Measurements from ENCODE around the gene PKNOX2.
A peak's percentile ranks its signal among the peaks of the same experiment; 100 is the strongest.

The PKNOX2 gene

DNA sequence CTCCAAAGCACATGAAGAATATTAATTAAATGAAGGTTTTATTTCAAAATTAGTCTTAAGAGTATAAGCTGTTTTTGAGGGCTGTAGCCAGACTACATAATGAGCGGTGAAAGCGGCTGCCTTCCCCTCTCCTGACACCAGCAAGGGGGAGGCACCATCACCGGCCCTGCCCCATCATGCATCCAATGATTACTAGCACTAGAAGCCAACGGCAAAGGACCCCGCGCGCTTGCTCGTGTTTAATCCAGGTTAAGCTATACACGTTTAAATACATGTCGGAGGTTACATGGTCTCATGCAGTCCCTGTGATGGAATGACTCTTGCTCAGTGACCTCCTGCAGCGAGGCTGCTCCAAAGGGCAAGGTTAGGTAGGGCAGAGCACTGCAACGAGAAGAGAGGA is 281.2 kb downstream of the PKNOX2 start:
- DNase-seq (ENCODE audit: low spot score), result no peak

GRCh38 chr11:125446279-125446678 is 281.7 kb downstream of the PKNOX2 start:
- no peak for DNase-seq (ENCODE audit: low spot score)

DNA sequence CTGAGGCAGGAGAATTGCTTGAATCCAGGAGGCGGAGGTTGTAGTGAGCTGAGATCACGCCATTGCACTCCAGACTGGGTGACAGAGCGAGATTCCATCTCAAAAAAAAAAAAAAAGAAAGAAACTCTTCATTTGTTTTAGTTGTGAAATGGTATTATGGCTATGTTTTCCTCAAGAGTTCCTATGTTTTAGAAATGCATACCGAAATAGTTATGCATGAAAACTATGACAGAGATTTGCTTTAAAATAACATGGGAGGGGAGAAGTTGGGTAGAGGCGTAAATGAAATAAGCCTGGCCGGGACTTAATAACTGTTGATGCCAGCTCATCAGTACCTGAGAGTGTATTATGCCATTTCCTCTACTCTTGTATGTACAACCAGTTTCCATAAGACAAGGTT is 283.2 kb downstream of the PKNOX2 start:
- DNase-seq (ENCODE audit: low spot score), result no peak

DNA sequence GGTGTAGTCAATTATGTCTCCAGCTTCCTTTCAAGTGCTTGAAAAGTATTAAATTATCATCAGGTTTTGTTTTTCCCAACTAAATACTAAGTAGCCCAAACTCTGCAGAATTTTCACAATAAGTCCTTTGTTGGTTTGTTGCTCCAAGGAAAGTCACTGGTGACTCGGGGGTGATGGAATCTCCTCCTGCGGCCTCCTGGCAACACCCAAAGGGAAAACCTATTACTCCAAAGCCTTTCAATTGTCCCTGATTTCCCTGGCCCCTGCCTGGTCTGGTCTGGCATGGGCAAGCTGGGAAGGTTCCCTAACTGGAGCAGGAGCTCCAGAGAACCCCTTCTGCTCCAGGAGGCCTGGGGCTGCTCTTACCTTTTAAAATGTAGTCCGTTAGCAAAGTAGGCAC is 283.6 kb downstream of the PKNOX2 start:
- peak; percentile 37 for DNase-seq (ENCODE audit: low spot score)

DNA sequence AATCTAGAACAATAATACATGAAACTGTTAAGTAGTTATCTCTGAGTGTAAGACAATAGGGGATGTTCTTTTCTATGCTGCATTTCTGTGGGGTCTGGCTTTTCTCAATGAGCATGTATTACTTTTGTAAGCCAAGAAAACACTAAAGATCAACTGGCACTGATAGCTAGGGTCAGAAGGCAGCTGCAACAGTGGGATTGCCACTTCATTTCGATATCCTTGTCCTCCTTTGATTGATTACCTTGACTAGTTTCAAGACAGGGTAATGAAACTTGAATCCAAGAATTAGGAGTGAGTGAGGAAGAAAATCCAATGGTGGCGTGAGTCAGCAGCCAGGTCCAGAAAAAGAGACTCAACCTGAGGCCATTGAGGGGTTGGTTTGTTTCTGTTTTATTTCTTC is 285.0 kb downstream of the PKNOX2 start:
- no peak for DNase-seq (ENCODE audit: low spot score)

DNA sequence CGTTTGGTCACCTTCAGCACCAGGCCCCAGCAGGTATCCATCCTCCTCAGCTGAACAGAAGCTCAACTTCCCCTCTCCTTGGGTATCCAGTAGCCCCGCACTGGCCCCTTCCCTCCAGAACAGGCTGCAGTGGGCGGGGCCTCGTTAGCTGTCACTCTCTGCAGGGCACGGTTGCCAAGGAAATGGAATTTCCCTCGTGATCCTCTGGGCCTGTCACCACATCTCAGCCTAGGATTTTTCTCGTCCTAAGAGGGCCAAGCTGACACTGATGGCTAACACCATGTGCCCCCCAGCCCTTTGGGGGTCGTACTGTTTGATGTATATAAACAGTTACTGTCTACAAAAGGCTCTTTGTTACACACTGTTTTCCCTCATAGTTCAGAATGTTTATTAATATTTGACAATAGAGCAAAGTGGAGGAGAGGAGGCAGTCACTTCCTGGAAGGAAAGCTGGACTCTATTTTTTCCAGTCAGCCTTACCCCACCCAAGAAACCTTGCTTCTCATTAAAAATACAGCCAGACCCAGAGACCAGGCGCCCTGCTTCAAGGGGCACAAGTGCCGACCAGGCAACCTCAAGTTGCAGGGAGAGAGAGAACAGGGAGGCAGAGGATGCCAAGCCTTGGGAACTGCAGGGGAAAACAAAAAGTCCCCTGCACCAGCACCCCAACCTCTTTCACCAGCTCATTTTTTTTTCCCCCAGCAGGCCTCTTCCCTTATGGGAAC is 287.0 kb downstream of the PKNOX2 start:
- DNase-seq (ENCODE audit: low spot score), result no peak

DNA sequence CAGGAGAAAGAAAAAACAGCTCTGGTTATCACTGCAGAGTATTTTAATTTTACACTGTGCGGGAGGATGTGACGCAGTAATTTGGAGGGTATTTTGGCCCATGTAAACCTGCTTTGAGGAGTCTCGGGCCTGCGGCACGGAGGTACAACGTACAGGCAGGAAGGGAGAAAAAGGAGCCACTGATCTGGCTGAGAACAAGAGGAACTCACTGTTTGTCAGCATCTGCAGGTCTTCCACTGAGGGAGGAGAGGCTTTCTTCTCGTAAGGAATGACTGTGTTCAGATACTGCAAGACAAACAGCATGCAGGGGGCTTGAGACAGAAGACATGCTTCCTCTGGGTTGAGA is 287.5 kb downstream of the PKNOX2 start:
- no peak for DNase-seq (ENCODE audit: low spot score)

DNA sequence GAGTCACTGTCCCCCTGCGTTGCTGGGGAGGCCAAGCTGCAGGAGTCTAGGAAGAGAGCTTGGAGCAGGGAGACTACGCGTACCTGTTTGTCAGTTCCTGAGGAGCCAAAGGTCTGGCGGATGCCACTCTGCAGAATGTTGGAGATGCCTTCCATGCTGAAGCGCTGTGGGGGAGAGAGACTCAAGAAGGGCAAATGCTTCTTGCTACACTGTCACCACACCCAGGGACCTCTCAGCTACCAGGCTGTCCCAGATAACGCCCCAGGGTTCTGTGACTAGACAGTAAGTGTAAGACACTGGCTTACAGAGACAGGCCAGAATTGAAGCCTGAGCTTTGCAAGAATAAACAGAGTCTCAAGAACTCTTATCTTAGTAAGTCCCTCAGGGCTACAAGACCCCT is 289.5 kb downstream of the PKNOX2 start:
- no peak for DNase-seq (ENCODE audit: low spot score)

DNA sequence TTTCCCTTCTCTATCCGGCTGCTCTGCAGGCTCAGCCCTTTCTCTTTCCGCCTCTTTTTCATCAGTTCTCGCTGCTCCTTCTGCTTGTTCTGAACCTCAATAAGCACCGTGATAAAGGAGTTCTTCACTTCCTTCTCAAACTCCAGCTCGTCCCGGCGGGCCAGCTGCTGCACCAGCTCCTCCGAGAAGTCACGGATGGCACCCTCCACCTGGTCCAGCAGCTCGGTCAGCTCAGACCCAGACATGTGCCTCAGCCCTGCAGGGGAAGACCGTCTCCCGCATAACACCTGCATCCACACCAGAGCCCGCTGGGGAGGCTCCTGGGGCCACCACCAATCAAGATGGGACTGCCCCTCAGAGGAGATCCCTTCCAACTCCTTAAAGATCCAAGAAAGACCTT is 291.3 kb downstream of the PKNOX2 start:
- DNase-seq (ENCODE audit: low spot score), result no peak

- peak; percentile 88 for DNase-seq (ENCODE audit: low spot score)
Measured at GRCh38 chr11:125457814-125458343, 293.3 kb downstream of the PKNOX2 start.

DNA sequence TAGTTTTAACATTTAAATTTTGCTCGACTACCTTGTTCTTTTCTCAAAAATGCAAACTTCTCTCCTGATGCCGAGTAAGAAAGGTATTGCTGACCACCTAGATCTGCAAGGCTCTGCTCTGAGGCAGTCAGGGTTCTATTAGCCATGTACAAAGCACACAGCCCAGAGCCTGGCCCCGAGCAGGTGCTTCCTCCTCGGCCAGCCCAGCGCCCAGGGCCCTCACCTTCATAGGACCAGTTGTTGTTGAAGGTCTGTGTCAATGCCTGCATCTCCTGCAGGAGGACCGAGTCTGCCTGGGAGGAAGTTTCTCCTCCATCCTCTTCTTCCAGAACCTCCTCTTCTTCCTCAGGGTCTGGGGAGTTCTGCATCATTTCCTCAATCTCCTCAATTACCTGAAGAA is 295.7 kb downstream of the PKNOX2 start:
- DNase-seq (ENCODE audit: low spot score), result no peak

DNA sequence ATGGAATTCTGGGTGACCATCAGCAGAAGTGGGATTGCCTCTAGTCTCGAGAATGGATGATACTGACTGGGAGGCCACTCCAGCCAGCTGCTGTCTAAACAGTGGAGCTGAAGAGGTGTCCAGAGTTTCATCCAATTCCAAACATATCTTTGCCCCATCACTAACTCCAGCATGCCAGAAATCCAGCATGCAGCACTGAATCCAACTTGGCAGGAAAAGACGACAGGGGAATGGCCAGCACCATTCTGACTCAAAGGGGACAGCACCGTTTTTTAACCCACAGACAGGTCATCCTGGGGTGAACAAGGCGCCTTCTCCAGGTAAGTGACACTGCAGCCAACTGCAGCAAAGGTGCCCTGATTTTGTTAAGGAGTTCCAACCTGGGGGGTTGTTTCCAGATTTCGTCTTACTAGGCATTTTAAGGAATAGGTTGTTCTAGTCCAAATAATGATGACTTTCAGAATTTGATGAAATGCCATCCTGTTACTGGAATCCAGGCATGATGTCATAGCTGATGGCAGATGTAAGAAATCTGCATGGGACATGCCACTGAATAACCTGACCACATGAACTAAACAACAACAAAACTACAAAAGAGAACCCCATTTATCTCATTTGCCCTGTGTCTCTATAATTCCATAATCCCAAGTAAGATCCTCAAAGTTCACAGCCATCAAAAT is 299.2 kb downstream of the PKNOX2 start:
- no peak for DNase-seq (ENCODE audit: low spot score)

GRCh38 chr11:125464270-125464662 is 299.7 kb downstream of the PKNOX2 start:
- DNase-seq (ENCODE audit: low spot score), result no peak

DNA sequence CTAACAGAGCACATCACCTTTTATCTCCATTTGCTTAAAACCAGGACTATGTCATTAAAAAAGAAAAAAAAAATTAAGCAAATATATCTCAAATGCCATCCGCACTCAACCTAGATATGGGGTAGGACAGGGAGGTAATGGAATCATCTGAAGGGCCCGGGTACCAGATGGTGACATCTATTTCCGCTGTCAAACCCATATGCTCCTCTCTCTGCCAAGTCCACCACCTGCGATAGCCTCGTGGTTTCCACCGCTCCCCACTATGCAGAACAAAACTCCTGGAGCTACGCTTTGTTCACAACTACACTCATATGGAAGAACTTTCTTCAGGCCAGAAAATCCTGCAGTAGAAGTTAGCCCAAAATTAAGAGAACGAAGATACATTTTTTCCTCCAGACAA is 300.1 kb downstream of the PKNOX2 start:
- DNase-seq (ENCODE audit: low spot score), result no peak

DNA sequence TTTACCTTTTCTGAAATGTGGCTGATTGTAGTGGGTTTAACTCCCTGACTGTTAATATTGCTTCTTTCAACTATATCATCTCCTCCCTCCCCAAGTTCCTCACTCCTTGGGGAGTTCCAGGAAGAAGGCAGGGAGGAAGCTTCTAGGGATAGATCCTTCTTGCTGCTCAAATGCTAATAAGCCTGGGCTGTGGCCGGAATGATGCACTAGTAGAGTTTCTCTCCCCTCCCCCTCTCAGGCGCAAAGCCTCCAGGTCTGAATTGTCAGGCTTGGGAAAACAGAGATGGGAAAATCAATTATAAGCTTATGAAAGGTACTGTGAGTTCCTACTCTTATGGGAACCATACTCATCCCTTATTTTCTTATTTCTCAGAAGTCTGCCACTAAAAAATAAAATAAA is 300.7 kb downstream of the PKNOX2 start:
- no peak for DNase-seq (ENCODE audit: low spot score)

- no peak for DNase-seq (ENCODE audit: low spot score)
Measured at GRCh38 chr11:125465701-125466100, 301.1 kb downstream of the PKNOX2 start.

DNA sequence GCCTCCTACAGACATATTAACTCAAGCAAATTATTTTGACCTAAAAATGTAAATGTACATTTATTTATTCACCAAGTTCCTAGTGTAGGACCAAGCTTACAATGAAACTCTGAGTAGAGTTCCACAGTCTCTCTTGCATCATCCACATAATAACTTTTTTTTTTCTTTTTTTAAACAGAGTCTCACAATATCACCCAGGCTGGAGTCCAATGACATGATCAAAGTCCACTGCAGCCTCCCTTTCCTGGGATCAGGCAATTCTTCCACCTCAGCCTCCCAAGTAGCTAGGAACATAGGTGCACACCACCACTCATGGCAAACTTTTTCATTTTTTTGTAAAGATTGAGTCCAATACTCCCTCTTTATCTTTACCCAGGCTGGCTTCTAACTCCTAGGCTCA is 303.5 kb downstream of the PKNOX2 start:
- no peak for DNase-seq (ENCODE audit: low spot score)

DNA sequence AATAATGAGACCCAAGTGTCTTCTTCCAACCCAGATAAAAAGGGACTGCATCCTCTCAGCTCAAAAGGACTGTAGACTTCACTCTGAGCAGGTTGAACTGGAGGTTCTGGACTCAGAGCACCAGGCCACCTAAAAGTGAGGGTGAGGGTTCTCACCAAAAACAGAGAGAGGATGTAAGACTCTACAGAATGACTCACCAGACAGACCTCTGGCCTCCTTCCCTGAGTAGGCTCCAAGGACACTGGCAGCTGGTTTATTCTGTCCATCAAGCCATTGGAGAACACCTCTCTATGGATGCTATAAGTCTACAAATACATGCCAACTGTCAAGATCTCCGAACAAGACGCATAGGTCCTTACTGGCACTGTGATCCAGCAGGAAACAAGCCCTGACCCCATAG is 304.3 kb downstream of the PKNOX2 start:
- DNase-seq (ENCODE audit: low spot score), result no peak

DNA sequence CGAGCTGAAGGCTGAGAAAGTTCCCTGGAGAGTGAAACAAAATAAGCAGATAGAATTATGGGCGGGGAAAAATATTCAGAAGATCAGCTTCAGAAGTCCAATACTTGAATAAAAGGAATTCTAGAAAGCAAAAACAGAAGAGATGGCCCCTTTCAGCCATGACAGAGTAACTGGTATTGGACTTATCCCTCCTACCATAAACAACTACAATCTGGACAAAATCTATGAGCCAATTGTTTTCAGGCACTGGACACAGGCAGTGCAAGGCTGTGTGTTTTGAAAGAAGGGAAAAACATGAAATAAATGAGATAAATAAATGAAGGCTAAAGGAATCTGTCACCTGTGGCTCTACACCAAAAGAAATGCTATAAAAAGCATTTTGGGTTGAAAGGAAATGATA is 305.8 kb downstream of the PKNOX2 start:
- no peak for DNase-seq (ENCODE audit: low spot score)

- DNase-seq (ENCODE audit: low spot score), result no peak
Measured at GRCh38 chr11:125476721-125477120, 312.2 kb downstream of the PKNOX2 start.

- DNase-seq (ENCODE audit: low spot score), result no peak
Measured at GRCh38 chr11:125479137-125479536, 314.6 kb downstream of the PKNOX2 start.

- DNase-seq (ENCODE audit: low spot score), result no peak
Measured at GRCh38 chr11:125481531-125481930, 317.0 kb downstream of the PKNOX2 start.

Measured in GM03348 (cell line).